Epithelial cell of esophagus (primary cell): ENCODE results near the gene AHI1.
A peak's percentile ranks its signal among the peaks of the same experiment; 100 is the strongest.

Source experiments
- DNase-seq: peaks from one replicate; pipeline ENCODE4 v3.0.0; 2010; ENCODE audit warnings: low read depth
- H3K4me3 ChIP-seq: 2 replicates; pipeline ENCODE4 v1.5.1; 2011; ENCODE audit warnings: mild to moderate bottlenecking, low read length, control low read depth
- TF ChIP-seq, protein P1 (sequence below): IDR thresholded peaks from 2 replicates; pipeline ENCODE4 v1.5.1; 2011; ENCODE audit warnings: low read depth, mild to moderate bottlenecking, low read length, control low read depth, inconsistent platforms; ENCODE audit not compliant: insufficient read depth; ENCODE audit errors: missing control alignments

The AHI1 gene

DNA sequence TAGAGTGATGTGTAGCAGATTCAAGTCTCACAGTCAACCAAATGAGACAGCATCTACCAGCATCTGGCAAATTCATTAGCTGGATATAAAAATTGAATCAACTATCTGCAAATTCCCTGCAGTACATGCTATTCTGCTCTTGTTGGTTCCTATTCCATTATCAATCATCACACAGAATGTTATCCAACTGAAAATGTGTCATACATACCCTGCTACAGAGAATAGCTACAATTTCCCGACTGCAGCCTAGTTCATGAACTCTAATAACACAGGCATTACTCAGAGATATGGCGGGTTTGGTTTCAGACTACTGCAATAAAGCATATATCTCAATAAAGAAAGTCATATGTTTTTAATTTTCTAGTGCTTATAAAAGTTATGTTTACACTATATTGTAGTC lies 78.4 kb downstream of the AHI1 start:
- H3K4me3 ChIP-seq: no peak overlapping the region
- DNase-seq: peak; percentile 3
- TF ChIP-seq, protein P1, sequence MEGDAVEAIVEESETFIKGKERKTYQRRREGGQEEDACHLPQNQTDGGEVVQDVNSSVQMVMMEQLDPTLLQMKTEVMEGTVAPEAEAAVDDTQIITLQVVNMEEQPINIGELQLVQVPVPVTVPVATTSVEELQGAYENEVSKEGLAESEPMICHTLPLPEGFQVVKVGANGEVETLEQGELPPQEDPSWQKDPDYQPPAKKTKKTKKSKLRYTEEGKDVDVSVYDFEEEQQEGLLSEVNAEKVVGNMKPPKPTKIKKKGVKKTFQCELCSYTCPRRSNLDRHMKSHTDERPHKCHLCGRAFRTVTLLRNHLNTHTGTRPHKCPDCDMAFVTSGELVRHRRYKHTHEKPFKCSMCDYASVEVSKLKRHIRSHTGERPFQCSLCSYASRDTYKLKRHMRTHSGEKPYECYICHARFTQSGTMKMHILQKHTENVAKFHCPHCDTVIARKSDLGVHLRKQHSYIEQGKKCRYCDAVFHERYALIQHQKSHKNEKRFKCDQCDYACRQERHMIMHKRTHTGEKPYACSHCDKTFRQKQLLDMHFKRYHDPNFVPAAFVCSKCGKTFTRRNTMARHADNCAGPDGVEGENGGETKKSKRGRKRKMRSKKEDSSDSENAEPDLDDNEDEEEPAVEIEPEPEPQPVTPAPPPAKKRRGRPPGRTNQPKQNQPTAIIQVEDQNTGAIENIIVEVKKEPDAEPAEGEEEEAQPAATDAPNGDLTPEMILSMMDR: no peak

- TF ChIP-seq, protein P1: no peak
- H3K4me3 ChIP-seq: no peak overlapping the region
- DNase-seq: no peak
Measured at GRCh38 chr6:135418040-135418760, 79.3 kb downstream of the AHI1 start.

- TF ChIP-seq, protein P1: no peak
- H3K4me3 ChIP-seq: no peak overlapping the region
- no peak for DNase-seq
Measured at GRCh38 chr6:135412761-135413160, 84.8 kb downstream of the AHI1 start.

DNA sequence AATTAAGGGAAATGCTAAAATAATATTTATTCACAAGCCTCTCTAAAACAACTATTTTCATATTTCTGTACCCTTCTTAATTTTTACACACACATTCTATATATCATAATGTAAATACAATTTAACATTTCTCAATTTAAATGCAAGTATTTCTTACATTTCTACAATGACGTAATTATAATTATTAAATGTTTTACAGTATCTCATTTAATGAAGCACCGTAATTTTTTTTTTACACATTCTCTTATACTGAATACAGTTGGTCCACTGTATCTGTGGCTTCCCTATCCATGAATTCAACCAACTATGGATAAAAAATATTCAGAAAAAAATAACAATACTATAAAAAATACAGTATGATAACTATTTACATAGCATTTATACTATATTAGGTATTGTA lies 85.7 kb downstream of the AHI1 start:
- H3K4me3 ChIP-seq: no peak overlapping the region
- no peak for DNase-seq
- TF ChIP-seq, protein P1: no peak

GRCh38 chr6:135411339-135411738 lies 86.2 kb downstream of the AHI1 start:
- DNase-seq: peak; percentile 27
- TF ChIP-seq, protein P1: peak; percentile 41
- H3K4me3 ChIP-seq: no peak overlapping the region

DNA sequence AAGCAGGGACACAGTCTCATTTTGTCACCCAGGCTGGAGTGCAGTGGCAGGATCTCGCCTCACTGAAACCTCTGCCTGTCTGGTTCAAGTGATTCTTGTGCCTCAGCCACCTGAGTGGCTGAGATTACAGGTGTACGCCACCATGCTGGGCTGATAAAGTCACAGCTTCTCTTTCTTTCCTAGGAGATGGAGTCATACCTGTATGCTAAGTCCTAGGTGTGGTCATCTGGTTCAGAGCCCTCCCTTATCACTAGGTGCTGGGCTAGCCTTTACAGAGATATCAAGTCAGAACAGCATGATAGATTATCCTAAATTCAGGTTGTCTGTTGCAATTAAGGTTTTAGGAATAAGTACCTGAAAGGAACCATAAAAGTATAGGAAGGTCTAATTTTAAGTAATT lies 86.7 kb downstream of the AHI1 start:
- DNase-seq: no peak
- TF ChIP-seq, protein P1: no peak
- H3K4me3 ChIP-seq: no peak overlapping the region

DNA sequence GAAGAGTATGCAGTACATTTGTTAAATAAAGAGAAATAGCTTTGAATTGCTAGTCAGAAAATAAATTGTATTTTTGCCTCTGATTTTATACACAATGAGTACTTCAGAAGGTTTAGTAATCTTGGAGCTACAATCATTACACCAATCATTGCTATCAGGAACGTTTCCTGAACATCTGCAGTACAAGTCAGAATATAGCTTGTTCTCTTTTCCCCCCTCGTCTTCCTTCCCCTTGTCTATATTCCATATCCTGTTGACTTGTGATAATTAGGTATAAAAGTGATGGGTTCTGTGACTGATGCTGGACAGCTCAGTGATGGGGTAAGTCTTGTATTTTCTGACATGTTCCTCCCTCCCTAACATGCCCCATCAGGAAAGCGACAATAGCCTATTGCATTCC lies 94.0 kb downstream of the AHI1 start:
- TF ChIP-seq, protein P1: no peak
- DNase-seq: no peak
- H3K4me3 ChIP-seq: no peak overlapping the region
